KOPT-K1 (cell line): ENCODE measurements around the gene VCX3A.
"Not testable (repeated sequence)": the region's sequence is repeated elsewhere in the genome, so short reads cannot be mapped to it uniquely, and the experiment has no call there.

Experiments
- H3K27ac ChIP-seq: fragments of 200-600 bp; sonication (generic); 2 replicates; pipeline ENCODE4 v1.5.1; 2016; ENCODE audit warnings: antibody characterized with exemption, mild to moderate bottlenecking, low read depth, low read length; ENCODE audit not compliant: poor library complexity, severe bottlenecking
- H3K36me3 ChIP-seq: fragments of 200-600 bp; sonication (generic); 2 replicates; pipeline ENCODE4 v1.5.1; 2017; ENCODE audit warnings: antibody characterized with exemption, mild to moderate bottlenecking, low read length, moderate library complexity; ENCODE audit not compliant: insufficient read depth
- H3K9me3 ChIP-seq: fragments of 200-600 bp; sonication (generic); 2 replicates; pipeline ENCODE4 v1.5.1; 2017; ENCODE audit warnings: antibody characterized with exemption, low read length, mild to moderate bottlenecking; ENCODE audit not compliant: insufficient read depth, poor library complexity, severe bottlenecking

Gene VCX3A

GRCh38 chrX:6535018-6535417 is at the start of gene VCX3A:
TSS of gene VCX3A (minus strand) at chrX:6535118. CDS start at chrX:6534497, 621 bp downstream.
- not testable (repeated sequence) for H3K36me3 ChIP-seq, H3K9me3 ChIP-seq, H3K27ac ChIP-seq

GRCh38 chrX:6574762-6575161 is 39.8 kb upstream of the VCX3A start:
- no peaks in the 10 kb centered on the region for H3K9me3 ChIP-seq
- H3K27ac ChIP-seq, result no peak overlapping the region
- no peaks in the 10 kb centered on the region for H3K36me3 ChIP-seq

DNA sequence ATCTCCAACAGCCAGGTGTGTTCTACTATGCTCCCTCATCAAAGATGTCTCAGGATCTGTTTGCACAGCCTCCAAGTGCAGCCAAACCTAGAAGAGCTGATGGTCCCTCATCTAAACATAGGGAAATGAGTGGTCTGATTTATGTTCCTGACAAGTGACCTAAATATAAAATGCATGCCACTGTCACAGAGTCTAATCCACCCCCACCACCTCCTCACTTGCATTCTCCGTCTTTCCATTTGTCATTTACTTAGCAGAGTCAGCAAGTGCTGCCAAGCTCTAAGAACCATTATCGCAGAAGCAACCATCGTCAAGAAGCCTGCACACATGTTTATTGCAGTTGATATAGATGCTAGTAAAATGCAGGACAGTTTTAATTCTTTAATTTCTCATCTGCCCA is 33.1 kb upstream of the VCX3A start:
- H3K9me3 ChIP-seq, result no peaks in the 10 kb centered on the region
- H3K27ac ChIP-seq, result no peak overlapping the region
- no peaks in the 10 kb centered on the region for H3K36me3 ChIP-seq

GRCh38 chrX:6558979-6559378 is 24.1 kb upstream of the VCX3A start:
- no peaks in the 10 kb centered on the region for H3K9me3 ChIP-seq
- no peaks in the 10 kb centered on the region for H3K36me3 ChIP-seq
- no peak overlapping the region for H3K27ac ChIP-seq

- Histone ChIP-seq H3K27ac (no peak overlapping the region), H3K9me3 (no peaks in the 10 kb centered on the region)
These were observed 22.8 kb upstream of the VCX3A start for GRCh38 chrX:6557690-6558089.

DNA sequence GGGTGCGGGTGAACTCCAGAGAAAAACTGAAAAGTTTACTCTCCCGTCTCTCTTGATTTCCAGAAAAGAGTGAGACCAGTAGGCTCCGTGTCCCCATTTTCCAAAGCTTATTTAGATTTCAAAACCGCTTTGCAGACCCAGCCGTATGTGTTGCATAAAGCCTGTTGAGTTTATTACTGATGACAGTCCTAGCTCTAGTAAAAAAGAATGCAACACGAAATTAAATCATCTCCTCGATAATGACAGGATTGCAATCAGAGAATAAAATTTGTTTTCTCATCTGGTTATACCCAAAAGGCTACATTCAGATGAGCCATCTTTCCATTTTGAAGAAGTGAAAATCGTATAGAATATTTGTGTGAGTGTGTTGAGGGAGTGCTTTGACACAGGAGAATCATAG is 16.1 kb upstream of the VCX3A start:
- H3K36me3 ChIP-seq, result no peaks in the 10 kb centered on the region
- no peaks in the 10 kb centered on the region for H3K9me3 ChIP-seq
- H3K27ac ChIP-seq, result no peak overlapping the region

More at GRCh38 chrX:6557690-6558089, 22.8 kb upstream of the VCX3A start:
- no peaks in the 10 kb centered on the region for H3K36me3 ChIP-seq

- Histone ChIP-seq H3K36me3 (no peaks in the 10 kb centered on the region), H3K9me3 (no peaks in the 10 kb centered on the region), H3K27ac (no peak overlapping the region)
These were observed 10.8 kb upstream of the VCX3A start for GRCh38 chrX:6545712-6546111.

GRCh38 chrX:6526564-6527136 is 8.3 kb downstream of the VCX3A start:
- Histone ChIP-seq H3K27ac (no peak overlapping the region), H3K9me3 (no peaks in the 10 kb centered on the region), H3K36me3 (no peaks in the 10 kb centered on the region)

GRCh38 chrX:6517376-6517775 is 17.5 kb downstream of the VCX3A start:
- Histone ChIP-seq H3K9me3 (no peaks in the 10 kb centered on the region), H3K36me3 (no peaks in the 10 kb centered on the region), H3K27ac (no peak overlapping the region)

DNA sequence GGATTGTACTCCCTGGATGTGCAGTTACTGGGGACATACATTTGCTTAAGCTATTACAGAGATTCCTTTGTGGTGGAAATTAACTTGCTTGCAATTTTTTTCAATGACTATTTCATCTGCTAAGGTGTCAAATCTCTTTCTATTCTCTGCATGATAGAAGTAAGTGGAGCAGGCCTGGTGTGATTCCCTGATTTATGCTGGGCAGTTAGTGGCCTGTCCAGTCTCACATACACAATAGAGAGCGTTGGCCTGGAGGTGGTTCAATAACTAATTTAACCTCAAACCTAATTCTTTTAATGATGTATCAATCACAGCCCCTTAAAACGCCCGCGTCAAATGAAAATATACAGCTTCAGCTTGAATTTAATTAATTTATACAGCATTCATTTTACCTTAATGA is 28.5 kb downstream of the VCX3A start:
- Histone ChIP-seq H3K9me3 (no peaks in the 10 kb centered on the region), H3K36me3 (no peaks in the 10 kb centered on the region), H3K27ac (no peak overlapping the region)

- no peak overlapping the region for H3K27ac ChIP-seq
- no peaks in the 10 kb centered on the region for H3K36me3 ChIP-seq
- H3K9me3 ChIP-seq, result no peaks in the 10 kb centered on the region
These were observed 29.0 kb downstream of the VCX3A start for GRCh38 chrX:6505960-6506359.

DNA sequence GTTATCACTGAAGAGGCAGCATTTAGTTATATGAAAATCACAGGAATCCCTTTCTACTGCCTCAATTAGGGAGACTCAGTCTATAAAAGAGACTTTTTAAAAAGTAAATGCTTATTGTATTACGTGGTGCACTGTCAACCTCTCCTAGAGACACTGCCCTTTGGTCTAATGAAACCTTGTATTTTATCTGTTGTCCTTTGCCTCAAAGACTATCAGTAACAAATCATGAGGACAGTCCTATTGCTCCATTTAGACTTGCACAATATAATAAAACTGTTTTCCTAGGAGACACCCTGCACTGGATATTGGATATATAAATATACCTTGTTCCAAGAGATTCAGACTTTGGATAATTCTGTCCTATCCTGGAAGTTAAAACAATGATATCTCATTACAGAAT is 34.2 kb downstream of the VCX3A start:
- Histone ChIP-seq H3K9me3 (no peaks in the 10 kb centered on the region), H3K36me3 (no peaks in the 10 kb centered on the region), H3K27ac (no peak overlapping the region)

- Histone ChIP-seq H3K9me3 (no peaks in the 10 kb centered on the region), H3K36me3 (no peaks in the 10 kb centered on the region), H3K27ac (no peak overlapping the region)
These were observed 36.6 kb downstream of the VCX3A start for GRCh38 chrX:6498324-6498723.
